ENCODE results near the gene DHRS7C. TPM values are rescaled to one million over a fixed set of nuclear protein-coding genes. Genes with fewer than 3 reads are reported as not detected.

Gene DHRS7C
- total RNA-seq, 4 donors from 2014 or later: not detected

DNA sequence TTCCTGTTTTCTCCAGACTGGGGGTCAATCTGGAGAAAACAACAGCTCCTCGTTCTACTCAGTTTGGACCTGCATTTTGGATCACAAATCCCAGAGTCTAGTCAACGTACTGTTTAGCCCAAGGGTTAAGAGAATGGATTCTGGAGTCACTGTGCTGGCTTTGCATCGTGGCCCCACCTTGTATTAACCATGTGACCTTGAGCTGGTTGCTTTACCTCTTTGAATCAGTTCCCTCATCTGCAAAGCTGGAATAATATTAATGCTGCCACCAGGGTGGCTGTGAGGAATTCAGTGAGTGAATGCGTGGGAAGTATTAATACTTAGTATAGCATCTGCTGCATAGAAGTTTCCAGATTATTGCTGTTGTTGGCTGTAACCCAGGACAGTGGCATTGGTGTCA lies 11.3 kb upstream of the DHRS7C start:
- Histone ChIP-seq H3K4me1 (no peaks in the 10 kb centered on the region), H3K9me3 (no peaks in the 10 kb centered on the region), H3K27me3 (no peaks in the 10 kb centered on the region), H3K27ac (no peak overlapping the region), H3K36me3 (no peaks in the 10 kb centered on the region), H3K4me3 (replicated peaks in 1 of 3) (no peak overlapping the region)
- WGBS, 2 donors: 69 to 76% methylated on average over 4 of the region's 4 CpGs
- TF ChIP-seq, protein P1, sequence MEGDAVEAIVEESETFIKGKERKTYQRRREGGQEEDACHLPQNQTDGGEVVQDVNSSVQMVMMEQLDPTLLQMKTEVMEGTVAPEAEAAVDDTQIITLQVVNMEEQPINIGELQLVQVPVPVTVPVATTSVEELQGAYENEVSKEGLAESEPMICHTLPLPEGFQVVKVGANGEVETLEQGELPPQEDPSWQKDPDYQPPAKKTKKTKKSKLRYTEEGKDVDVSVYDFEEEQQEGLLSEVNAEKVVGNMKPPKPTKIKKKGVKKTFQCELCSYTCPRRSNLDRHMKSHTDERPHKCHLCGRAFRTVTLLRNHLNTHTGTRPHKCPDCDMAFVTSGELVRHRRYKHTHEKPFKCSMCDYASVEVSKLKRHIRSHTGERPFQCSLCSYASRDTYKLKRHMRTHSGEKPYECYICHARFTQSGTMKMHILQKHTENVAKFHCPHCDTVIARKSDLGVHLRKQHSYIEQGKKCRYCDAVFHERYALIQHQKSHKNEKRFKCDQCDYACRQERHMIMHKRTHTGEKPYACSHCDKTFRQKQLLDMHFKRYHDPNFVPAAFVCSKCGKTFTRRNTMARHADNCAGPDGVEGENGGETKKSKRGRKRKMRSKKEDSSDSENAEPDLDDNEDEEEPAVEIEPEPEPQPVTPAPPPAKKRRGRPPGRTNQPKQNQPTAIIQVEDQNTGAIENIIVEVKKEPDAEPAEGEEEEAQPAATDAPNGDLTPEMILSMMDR (IDR thresholded peaks at IDR 0.05): no peak
- TF ChIP-seq POLR2A (IDR thresholded peaks at IDR 0.05): no peak
- intact Hi-C loops (cut with DNase I): no loop called here
- DNase-seq: no peak

DNA sequence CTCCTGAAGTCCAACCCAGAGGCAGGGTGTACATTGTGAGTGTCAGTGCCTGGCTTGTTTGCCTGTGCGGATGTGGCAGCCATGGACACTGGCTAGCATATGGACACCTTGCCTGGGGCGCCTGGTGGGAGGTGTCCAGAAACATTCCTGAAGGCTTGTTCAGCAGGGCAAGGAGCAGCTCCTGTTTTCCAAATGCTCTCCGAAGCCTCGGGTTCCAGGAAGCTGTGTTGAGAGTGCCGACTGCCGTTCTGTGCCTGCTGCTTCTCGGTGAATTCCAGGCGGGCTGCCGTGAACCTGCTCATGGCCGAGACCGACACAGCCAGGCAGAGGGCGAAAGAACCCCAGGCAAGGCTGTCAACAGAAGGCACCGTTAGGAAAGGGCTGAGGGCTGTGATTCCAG lies 10.9 kb upstream of the DHRS7C start:
- intact Hi-C loops (cut with DNase I): no loop called here
- no peaks in the 10 kb centered on the region for H3K4me1 ChIP-seq
- 65 to 86% methylated on average over 5 to 12 of the region's 13 CpGs for WGBS, 2 donors
- no peak for DNase-seq
- no peak overlapping the region for H3K27ac ChIP-seq
- no peak overlapping the region for H3K4me3 ChIP-seq (replicated peaks in 1 of 3)
- H3K9me3 ChIP-seq: no peaks in the 10 kb centered on the region
- no peaks in the 10 kb centered on the region for H3K36me3 ChIP-seq
- no peaks in the 10 kb centered on the region for H3K27me3 ChIP-seq
- TF ChIP-seq, protein P1 (IDR thresholded peaks at IDR 0.05): no peak
- TF ChIP-seq POLR2A (IDR thresholded peaks at IDR 0.05): no peak

DNA sequence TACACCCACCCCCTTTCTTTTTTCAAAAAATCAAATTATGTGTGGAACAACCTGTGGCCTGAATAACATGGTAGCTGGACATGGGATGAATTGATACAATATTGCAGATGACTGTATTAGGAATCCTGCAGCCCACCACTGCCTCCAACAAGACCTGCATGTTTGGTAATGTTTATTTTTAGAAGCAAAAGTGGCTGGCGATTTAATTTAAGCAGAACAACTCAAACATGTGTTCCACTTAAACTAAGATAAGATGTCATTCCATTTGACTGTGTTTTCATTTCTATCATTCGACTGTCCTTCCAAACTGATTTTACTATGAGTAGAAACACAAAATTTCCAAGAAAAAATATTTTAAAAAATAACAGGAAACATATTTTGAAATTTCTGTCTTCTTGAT lies 10.1 kb upstream of the DHRS7C start:
- 50 to 52% methylated on average over 2 of the region's 2 CpGs for WGBS, 2 donors
- intact Hi-C loops (cut with DNase I): no loop called here
- DNase-seq: no peak
- Histone ChIP-seq H3K27ac (no peak overlapping the region), H3K9me3 (no peaks in the 10 kb centered on the region), H3K4me1 (no peaks in the 10 kb centered on the region), H3K27me3 (no peaks in the 10 kb centered on the region), H3K36me3 (no peaks in the 10 kb centered on the region), H3K4me3 (replicated peaks in 1 of 3) (no peak overlapping the region)
- TF ChIP-seq, protein P1 (IDR thresholded peaks at IDR 0.05): no peak
- TF ChIP-seq POLR2A (IDR thresholded peaks at IDR 0.05): no peak

DNA sequence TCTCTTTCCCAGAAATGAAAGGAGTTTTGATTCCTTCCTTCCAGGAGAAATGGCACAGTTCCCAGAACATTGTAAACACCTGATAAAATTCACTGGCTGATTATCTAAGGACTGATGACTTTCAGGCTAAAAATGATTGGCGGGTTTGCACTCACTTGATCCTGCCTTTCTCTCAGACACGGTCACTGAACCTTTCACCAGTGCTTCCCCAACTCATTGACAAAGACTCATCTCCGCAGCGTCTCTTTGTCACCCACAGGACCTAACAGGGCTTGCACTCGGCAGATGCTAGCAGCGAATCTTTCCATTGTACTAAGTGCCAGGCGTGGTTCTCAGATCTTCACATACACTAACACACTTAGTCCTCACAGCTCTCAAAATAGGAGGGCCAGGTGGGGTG lies 7.3 kb upstream of the DHRS7C start:
- H3K27me3 ChIP-seq: no peaks in the 10 kb centered on the region
- no peak for TF ChIP-seq POLR2A (IDR thresholded peaks at IDR 0.05)
- TF ChIP-seq, protein P1 (IDR thresholded peaks at IDR 0.05): no peak
- 89 to 90% methylated on average over 7 of the region's 7 CpGs for WGBS, 2 donors
- no peak overlapping the region for H3K27ac ChIP-seq
- no peaks in the 10 kb centered on the region for H3K9me3 ChIP-seq
- intact Hi-C loops (cut with DNase I): no loop called here
- no peaks in the 10 kb centered on the region for H3K4me1 ChIP-seq
- no peak overlapping the region for H3K4me3 ChIP-seq (replicated peaks in 1 of 3)
- no peaks in the 10 kb centered on the region for H3K36me3 ChIP-seq
- no peak for DNase-seq

DNA sequence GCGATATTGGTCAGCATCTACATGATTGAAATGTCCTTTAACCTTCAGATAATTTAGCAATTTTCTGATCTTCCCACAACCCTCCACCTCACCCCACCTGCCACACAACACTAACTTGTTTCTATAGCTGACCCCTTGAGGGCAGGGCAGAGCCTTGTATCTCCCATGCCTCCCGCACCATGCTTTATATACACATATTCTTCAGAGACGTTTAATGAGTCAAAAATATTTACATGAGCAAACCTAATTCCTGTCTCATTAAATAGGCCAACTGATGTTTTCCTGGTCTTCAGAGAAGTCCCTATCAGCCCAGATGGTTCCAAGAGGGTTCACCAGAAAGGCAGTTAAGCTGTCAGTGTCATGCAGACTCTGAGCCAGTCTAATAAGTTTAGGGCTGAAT lies 6.6 kb upstream of the DHRS7C start:
- Histone ChIP-seq H3K27me3 (no peaks in the 10 kb centered on the region), H3K4me1 (no peaks in the 10 kb centered on the region), H3K9me3 (no peaks in the 10 kb centered on the region), H3K27ac (no peak overlapping the region), H3K36me3 (no peaks in the 10 kb centered on the region), H3K4me3 (replicated peaks in 1 of 3) (no peak overlapping the region)
- TF ChIP-seq, protein P1 (IDR thresholded peaks at IDR 0.05): no peak
- TF ChIP-seq POLR2A (IDR thresholded peaks at IDR 0.05): no peak
- DNase-seq: no peak
- intact Hi-C loops (cut with DNase I): no loop called here
- 82 to 84% methylated on average over 3 of the region's 3 CpGs for WGBS, 2 donors

All from thyroid gland (tissue), 4 donors.